ENCODE data around the gene GPT2. TPM values are rescaled to one million over a fixed set of nuclear protein-coding genes. Genes with fewer than 3 reads are reported as not detected.
A peak's percentile ranks its signal among the peaks of the same experiment; 100 is the strongest.

GPT2 gene
- total RNA-seq, 1 donor from 2014 or later = 35.0 TPM

- Mint-ChIP-seq H3K4me3 (ENCODE audit: unreplicated experiment) (no peak overlapping the region), H3K4me1 (ENCODE audit: unreplicated experiment) (no peaks in the 10 kb centered on the region), H3K9me3 (ENCODE audit: unreplicated experiment) (no peaks in the 10 kb centered on the region), H3K36me3 (ENCODE audit: unreplicated experiment) (peaks cover 43% of the 10 kb centered on the region), H3K27ac (ENCODE audit: unreplicated experiment) (no peak overlapping the region), H3K27me3 (ENCODE audit: unreplicated experiment) (no peaks in the 10 kb centered on the region)
- no peak for DNase-seq (ENCODE audit: extremely low spot score, unreplicated experiment)
- TF ChIP-seq, protein P1, sequence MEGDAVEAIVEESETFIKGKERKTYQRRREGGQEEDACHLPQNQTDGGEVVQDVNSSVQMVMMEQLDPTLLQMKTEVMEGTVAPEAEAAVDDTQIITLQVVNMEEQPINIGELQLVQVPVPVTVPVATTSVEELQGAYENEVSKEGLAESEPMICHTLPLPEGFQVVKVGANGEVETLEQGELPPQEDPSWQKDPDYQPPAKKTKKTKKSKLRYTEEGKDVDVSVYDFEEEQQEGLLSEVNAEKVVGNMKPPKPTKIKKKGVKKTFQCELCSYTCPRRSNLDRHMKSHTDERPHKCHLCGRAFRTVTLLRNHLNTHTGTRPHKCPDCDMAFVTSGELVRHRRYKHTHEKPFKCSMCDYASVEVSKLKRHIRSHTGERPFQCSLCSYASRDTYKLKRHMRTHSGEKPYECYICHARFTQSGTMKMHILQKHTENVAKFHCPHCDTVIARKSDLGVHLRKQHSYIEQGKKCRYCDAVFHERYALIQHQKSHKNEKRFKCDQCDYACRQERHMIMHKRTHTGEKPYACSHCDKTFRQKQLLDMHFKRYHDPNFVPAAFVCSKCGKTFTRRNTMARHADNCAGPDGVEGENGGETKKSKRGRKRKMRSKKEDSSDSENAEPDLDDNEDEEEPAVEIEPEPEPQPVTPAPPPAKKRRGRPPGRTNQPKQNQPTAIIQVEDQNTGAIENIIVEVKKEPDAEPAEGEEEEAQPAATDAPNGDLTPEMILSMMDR (IDR thresholded peaks at IDR 0.05) = no peak
Measured at GRCh38 chr16:46924402-46924801, 40.2 kb downstream of the GPT2 start.

DNA sequence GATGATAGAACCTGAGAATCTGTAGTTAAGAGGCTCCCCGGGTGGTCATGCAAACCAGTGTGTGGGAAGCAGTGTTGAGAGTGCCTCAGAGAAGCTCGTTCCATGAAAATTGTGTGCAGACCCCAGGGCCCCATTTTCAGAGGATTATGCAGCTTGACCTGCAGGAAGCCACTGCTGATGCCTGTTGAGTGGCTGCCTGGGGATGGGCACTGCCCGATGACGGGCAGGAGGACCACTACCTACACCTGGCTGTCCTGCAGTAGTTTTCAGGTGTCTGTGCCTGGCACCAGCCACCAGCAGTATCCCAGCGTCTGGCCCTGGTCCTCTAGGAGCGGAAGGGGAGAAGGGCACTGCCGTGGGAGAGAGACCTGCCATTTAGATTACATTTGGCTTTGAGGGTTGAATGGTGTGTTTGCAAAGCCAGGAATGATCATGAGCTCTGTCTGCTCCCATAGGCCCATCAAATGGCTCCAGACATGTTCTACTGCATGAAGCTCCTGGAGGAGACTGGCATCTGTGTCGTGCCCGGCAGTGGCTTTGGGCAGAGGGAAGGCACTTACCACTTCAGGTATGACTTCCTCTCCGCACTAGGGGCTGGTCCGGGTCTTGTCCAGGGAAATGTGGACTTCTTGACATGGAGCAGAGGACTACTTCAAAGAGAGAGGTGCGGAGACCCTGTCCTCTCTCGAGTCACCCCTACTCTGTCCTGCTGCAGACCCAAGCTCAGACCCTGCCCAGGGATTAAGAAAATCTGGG, 42.5 kb downstream of the GPT2 start:
- Mint-ChIP-seq H3K27me3 (ENCODE audit: unreplicated experiment) (no peaks in the 10 kb centered on the region), H3K9me3 (ENCODE audit: unreplicated experiment) (no peaks in the 10 kb centered on the region), H3K27ac (ENCODE audit: unreplicated experiment) (no peak overlapping the region), H3K36me3 (ENCODE audit: unreplicated experiment) (peaks cover 47% of the 10 kb centered on the region), H3K4me3 (ENCODE audit: unreplicated experiment) (no peak overlapping the region), H3K4me1 (ENCODE audit: unreplicated experiment) (no peaks in the 10 kb centered on the region)
- TF ChIP-seq, protein P1 (IDR thresholded peaks at IDR 0.05) = no peak
- DNase-seq (ENCODE audit: extremely low spot score, unreplicated experiment) = no peak

DNA sequence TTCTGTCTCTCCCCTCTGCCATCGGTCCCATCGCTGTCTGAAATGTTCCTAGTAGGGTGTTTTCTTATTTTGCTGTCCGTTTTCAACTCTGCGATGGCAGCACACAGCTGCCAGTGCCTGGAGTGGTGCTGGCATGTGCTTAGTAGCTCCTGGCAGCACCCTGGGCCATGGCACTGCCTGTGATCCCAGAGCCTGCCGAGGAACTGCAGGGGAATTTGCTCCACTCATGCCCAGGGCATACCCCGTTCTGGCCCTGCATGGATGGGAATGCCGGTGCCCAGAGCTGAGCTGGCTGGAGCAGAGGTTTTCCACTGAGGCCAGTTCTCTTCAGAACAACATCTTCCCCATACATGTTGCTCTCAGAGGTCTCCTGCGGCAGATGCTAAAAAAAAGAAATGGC, 43.1 kb downstream of the GPT2 start:
- Mint-ChIP-seq H3K27ac (ENCODE audit: unreplicated experiment) (no peak overlapping the region), H3K9me3 (ENCODE audit: unreplicated experiment) (no peaks in the 10 kb centered on the region), H3K36me3 (ENCODE audit: unreplicated experiment) (peaks cover 44% of the 10 kb centered on the region), H3K27me3 (ENCODE audit: unreplicated experiment) (no peaks in the 10 kb centered on the region), H3K4me3 (ENCODE audit: unreplicated experiment) (no peak overlapping the region), H3K4me1 (ENCODE audit: unreplicated experiment) (no peaks in the 10 kb centered on the region)
- TF ChIP-seq, protein P1 (IDR thresholded peaks at IDR 0.05) = no peak
- no peak for DNase-seq (ENCODE audit: extremely low spot score, unreplicated experiment)

GRCh38 chr16:46928811-46929210, 44.6 kb downstream of the GPT2 start:
- H3K4me1 Mint-ChIP-seq (ENCODE audit: unreplicated experiment) = no peaks in the 10 kb centered on the region
- H3K36me3 Mint-ChIP-seq (ENCODE audit: unreplicated experiment) = peaks cover 35% of the 10 kb centered on the region
- H3K9me3 Mint-ChIP-seq (ENCODE audit: unreplicated experiment) = no peaks in the 10 kb centered on the region
- TF ChIP-seq, protein P1 (IDR thresholded peaks at IDR 0.05) = no peak
- DNase-seq (ENCODE audit: extremely low spot score, unreplicated experiment) = no peak
- H3K27me3 Mint-ChIP-seq (ENCODE audit: unreplicated experiment) = no peaks in the 10 kb centered on the region
- no peak overlapping the region for H3K4me3 Mint-ChIP-seq (ENCODE audit: unreplicated experiment)
- no peak overlapping the region for H3K27ac Mint-ChIP-seq (ENCODE audit: unreplicated experiment)

DNA sequence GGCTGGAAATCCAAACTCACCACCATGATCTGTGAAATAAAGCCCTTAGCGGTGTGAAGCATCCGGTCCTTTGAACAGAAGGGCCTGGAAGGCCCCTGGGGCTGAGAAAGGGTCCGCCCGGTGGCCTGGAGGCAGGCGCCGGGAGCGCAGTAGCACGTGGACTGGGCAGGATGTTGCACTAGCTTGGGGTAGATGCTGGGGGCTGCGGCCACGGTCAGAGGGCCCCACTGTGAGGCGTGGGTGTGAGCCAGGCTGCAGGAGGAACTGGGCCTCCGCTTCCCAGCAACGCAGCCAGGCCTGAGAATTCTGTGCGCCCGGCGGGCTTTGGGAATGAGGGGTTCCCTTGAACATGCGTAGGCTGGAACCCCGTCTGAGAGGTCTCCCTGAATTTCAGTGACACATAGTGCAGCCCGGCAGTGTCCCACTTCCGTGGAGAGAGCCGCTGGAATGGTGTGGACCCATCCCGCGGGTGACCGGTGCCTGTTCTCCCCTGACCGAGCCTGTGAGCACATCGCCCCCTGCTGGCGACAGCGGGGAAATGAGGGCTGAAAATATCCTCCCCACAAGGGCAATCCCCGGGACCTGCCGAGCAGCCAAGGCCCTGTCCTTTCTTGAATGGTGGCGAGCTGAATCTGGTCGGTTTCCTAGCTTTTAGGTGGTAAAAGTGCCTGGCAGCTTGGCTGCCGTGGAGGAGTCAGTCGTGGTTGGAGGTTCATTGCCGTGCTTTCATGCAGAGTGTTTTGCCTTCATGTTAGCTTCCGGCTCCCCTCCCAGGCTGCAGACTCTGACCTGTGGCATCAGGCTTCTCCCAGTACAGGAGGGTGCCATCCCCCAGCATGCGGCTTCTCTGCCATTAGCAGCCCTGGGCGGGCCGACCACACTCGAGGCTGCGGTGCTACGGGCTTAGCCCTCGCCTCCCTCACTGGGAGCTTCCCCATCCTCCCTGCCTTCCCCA, 45.5 kb downstream of the GPT2 start:
- DNase-seq (ENCODE audit: extremely low spot score, unreplicated experiment) = peak; percentile 91
- Mint-ChIP-seq H3K4me3 (ENCODE audit: unreplicated experiment) (no peak overlapping the region), H3K27me3 (ENCODE audit: unreplicated experiment) (no peaks in the 10 kb centered on the region), H3K9me3 (ENCODE audit: unreplicated experiment) (no peaks in the 10 kb centered on the region), H3K36me3 (ENCODE audit: unreplicated experiment) (peaks cover 28% of the 10 kb centered on the region), H3K27ac (ENCODE audit: unreplicated experiment) (no peak overlapping the region), H3K4me1 (ENCODE audit: unreplicated experiment) (no peaks in the 10 kb centered on the region)
- TF ChIP-seq, protein P1 (IDR thresholded peaks at IDR 0.05) = peak; percentile 90

All from osteocyte (in vitro differentiated cells).